Endodermal cell (in vitro differentiated cells): Measurements from ENCODE around the gene EGFR. TPM values are rescaled to one million over a fixed set of nuclear protein-coding genes. Genes with fewer than 3 reads are reported as not detected.

Source experiments
- DNase-seq: peaks from one replicate; pipeline ENCODE4 v3.0.0-alpha.2; 2017
- H3K27ac ChIP-seq: 2 replicates; pipeline ENCODE4 v1.5.1; 2013; ENCODE audit warnings: mild to moderate bottlenecking, low read depth, low read length, moderate library complexity
- H3K27me3 ChIP-seq: 2 replicates; pipeline ENCODE4 v1.6.1; 2013; ENCODE audit warnings: mild to moderate bottlenecking, low read length, moderate library complexity; ENCODE audit not compliant: insufficient read depth, control insufficient read depth, poor library complexity, severe bottlenecking
- H3K36me3 ChIP-seq: 2 replicates; pipeline ENCODE4 v1.7.0; 2013; ENCODE audit warnings: mild to moderate bottlenecking, low read length, moderate library complexity; ENCODE audit not compliant: control insufficient read depth, insufficient read depth
- H3K4me1 ChIP-seq: one replicate; pipeline ENCODE4 v1.7.0; 2013; ENCODE audit warnings: low read length; ENCODE audit not compliant: control insufficient read depth, insufficient read depth
- H3K4me3 ChIP-seq: 2 replicates; pipeline ENCODE4 v1.5.1; 2013; ENCODE audit warnings: mild to moderate bottlenecking, low read length, moderate library complexity
- H3K9ac ChIP-seq: 2 replicates; pipeline ENCODE4 v1.6.1; 2013; ENCODE audit warnings: mild to moderate bottlenecking, low read length, moderate library complexity; ENCODE audit not compliant: poor library complexity, severe bottlenecking; ENCODE audit errors: extremely low read depth
- H3K9me3 ChIP-seq: 2 replicates; pipeline ENCODE4 v1.6.1; 2013; ENCODE audit warnings: mild to moderate bottlenecking, low read length, moderate library complexity; ENCODE audit not compliant: control insufficient read depth
- H3K27ac Mint-ChIP-seq: 2 replicates; pipeline ENCODE4 v1.8.0; 2020; ENCODE audit warnings: mixed read lengths
- H3K27me3 Mint-ChIP-seq: 2 replicates; pipeline ENCODE4 v1.8.0; 2021; ENCODE audit warnings: mild to moderate bottlenecking, mixed read lengths; ENCODE audit not compliant: insufficient read depth
- H3K36me3 Mint-ChIP-seq: 2 replicates; pipeline ENCODE4 v1.8.0; 2020; ENCODE audit warnings: low read depth, mixed read lengths
- H3K4me1 Mint-ChIP-seq: 2 replicates; pipeline ENCODE4 v1.8.0; 2020; ENCODE audit warnings: mixed read lengths
- H3K4me3 Mint-ChIP-seq: 2 replicates; pipeline ENCODE4 v1.8.0; 2020; ENCODE audit warnings: mild to moderate bottlenecking, moderate library complexity, mixed read lengths
- H3K9me3 Mint-ChIP-seq: 2 replicates; pipeline ENCODE4 v1.8.0; 2020; ENCODE audit warnings: mild to moderate bottlenecking, mixed read lengths
- WGBS, 2 experiments: methylation state at CpG; one replicate each; pipeline versions ENCODE4 v1.1.5 to v1.1.7; 2013; ENCODE audit warnings: missing lambda C conversion rate in 2 of 2, mixed read lengths in 1 of 2; ENCODE audit not compliant: insufficient coverage in 1 of 2, insufficient read length in 1 of 2; 5-methylcytosine and 5-hydroxymethylcytosine counted together
- total RNA-seq, 2 donors: library from RNA; stranded (reverse); fragmentation: NEBNext Ultra II Directional in 1 of 2; extraction: Animal tissue kit (Norgen Biotek cat#: 25700) in 1 of 2; gene quantifications; 2 replicates in 1 of 2; 3 replicates in 1 of 2; pipeline ENCODE4 v1.2.1, GENCODE V29; 2021
- TF ChIP-seq, protein P1 (sequence below): fragments of 200-600 bp; sonication (generic); conservative IDR thresholded peaks from 2 replicates; pipeline ENCODE4 v1.5.0; 2021; ENCODE audit warnings: antibody characterized with exemption, mild to moderate bottlenecking

The EGFR gene
- total RNA-seq, 2 donors from 2014 or later: 5.0 to 5.8 TPM

DNA sequence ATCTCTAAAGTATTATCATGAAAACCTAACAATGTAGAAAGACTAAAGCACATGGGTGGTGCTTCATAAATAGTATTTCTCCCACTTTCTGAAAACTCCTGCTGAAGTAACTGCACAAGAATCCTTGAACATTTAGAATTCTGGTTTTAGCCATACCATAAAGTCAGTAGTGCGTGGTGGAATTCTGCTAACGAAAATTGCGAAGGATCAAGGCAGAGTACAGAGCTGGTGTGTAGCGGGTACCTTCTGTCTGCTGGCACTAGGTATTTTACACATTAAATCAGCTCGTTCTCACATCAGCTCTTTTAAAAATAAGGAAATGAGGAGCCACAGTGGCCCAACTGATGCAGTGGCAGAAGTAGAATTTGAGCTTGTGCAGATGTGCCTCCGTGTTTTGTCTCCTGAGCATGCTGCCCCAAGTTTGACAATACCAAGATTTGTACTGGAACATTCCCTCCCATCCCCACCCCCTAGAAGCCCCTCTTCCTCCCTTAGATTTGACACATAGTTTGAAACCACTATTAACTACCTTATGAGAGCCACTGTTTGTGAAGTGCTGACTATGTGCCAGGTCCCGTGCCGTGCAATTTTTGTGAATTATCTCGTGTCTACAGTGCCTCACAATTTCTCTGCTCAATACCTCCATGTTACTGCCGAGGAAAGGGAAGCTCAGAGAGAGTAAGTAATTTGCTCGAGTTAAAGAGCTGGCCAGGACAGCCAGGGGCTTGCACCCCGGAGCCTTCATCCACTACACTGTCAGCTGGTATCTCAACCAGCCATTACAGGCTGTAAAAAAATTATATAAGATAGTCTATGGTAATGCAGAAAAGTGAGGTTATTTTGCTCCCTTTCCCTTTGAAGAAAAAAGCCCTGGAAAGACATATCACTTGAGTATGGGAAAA, 66.9 kb downstream of the EGFR start:
- no peaks in the 10 kb centered on the region for H3K4me1 ChIP-seq
- no peak overlapping the region for H3K4me3 ChIP-seq
- WGBS, 2 experiments: 90 to 97% methylated on average over 7 to 12 of the region's 12 CpGs
- Mint-ChIP-seq H3K36me3 (no peaks in the 10 kb centered on the region), H3K27me3 (no peaks in the 10 kb centered on the region), H3K4me3 (no peak overlapping the region), H3K9me3 (no peaks in the 10 kb centered on the region), H3K4me1 (no peaks in the 10 kb centered on the region), H3K27ac (no peak overlapping the region)
- DNase-seq: no peak
- H3K9ac ChIP-seq: no peak overlapping the region
- no peak overlapping the region for H3K27ac ChIP-seq
- H3K27me3 ChIP-seq: no peaks in the 10 kb centered on the region
- H3K9me3 ChIP-seq: no peaks in the 10 kb centered on the region
- H3K36me3 ChIP-seq: no peaks in the 10 kb centered on the region
- TF ChIP-seq, protein P1, sequence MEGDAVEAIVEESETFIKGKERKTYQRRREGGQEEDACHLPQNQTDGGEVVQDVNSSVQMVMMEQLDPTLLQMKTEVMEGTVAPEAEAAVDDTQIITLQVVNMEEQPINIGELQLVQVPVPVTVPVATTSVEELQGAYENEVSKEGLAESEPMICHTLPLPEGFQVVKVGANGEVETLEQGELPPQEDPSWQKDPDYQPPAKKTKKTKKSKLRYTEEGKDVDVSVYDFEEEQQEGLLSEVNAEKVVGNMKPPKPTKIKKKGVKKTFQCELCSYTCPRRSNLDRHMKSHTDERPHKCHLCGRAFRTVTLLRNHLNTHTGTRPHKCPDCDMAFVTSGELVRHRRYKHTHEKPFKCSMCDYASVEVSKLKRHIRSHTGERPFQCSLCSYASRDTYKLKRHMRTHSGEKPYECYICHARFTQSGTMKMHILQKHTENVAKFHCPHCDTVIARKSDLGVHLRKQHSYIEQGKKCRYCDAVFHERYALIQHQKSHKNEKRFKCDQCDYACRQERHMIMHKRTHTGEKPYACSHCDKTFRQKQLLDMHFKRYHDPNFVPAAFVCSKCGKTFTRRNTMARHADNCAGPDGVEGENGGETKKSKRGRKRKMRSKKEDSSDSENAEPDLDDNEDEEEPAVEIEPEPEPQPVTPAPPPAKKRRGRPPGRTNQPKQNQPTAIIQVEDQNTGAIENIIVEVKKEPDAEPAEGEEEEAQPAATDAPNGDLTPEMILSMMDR: no peak

DNA sequence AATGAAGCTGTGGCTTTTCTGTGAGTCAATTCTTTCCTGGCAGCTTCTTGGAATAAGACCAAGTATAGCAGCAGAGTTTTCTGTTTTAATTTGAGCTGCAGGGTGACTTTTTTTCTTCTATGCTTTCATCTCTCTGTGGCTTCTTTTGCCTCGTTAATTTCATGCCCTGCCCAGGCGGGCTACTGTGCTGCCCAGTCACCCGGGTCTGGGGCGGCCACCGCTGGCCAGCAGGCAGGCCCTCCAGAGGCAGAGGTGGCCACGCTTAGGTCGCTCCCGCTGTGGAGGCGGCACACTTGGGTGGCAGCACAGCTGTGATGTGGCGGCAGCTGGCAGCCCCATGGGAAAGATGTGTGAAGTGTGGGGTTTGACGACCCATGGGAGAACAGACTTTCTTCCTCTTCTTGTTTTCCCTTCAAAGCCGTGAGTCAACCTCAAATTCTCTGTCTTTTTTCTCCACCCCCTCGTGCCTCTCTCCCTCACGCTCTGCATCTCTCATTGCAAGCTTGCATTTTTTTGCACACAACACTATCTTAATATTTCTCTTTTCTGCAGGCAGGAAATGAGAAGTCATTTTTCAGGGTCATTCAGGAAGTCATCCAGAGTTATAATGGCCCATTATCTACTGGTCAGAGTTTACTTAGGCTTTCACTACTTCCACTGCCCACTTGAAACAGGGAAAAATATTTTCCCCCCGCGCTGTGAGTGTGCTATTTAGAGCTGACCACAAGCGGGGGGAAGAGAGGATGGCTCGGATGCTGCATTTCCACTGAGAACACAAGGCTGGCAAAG, 67.8 kb downstream of the EGFR start:
- no peak overlapping the region for H3K27ac Mint-ChIP-seq
- H3K9ac ChIP-seq: no peak overlapping the region
- no peaks in the 10 kb centered on the region for H3K9me3 ChIP-seq
- H3K4me1 ChIP-seq: no peaks in the 10 kb centered on the region
- no peaks in the 10 kb centered on the region for H3K9me3 Mint-ChIP-seq
- H3K27me3 ChIP-seq: no peaks in the 10 kb centered on the region
- no peaks in the 10 kb centered on the region for H3K27me3 Mint-ChIP-seq
- H3K36me3 ChIP-seq: no peaks in the 10 kb centered on the region
- H3K36me3 Mint-ChIP-seq: no peaks in the 10 kb centered on the region
- DNase-seq: no peak
- H3K4me3 ChIP-seq: no peak overlapping the region
- 80 to 90% methylated on average over 11 to 18 of the region's 18 CpGs for WGBS, 2 experiments
- H3K4me3 Mint-ChIP-seq: no peak overlapping the region
- H3K27ac ChIP-seq: no peak overlapping the region
- no peaks in the 10 kb centered on the region for H3K4me1 Mint-ChIP-seq
- TF ChIP-seq, protein P1: no peak

DNA sequence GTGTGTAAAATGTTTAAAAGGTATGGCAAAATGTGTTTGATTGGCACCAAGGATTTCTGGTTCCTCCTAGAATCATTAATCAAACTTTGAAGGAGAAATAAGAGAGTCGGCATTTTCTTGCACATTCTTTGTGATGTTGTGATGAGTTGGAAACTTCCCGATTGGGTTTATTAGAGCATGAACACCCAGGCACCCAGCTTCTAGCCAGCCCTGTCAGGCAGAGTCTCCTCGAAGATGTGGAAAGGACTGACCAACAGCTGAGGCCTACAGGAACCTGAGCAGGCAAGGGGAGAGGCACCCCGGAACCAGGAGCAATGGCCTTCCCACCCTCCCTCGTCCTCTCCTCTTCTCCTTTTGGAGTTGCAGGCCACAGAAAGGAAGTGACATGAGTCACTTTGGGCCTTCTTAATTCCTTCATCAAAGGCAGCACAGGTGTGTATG, 68.7 kb downstream of the EGFR start:
- TF ChIP-seq, protein P1: no peak

More for the DNA sequence above, 68.7 kb downstream of the EGFR start:
- no peaks in the 10 kb centered on the region for H3K27me3 ChIP-seq
- H3K36me3 Mint-ChIP-seq: no peaks in the 10 kb centered on the region
- 88 to 93% methylated on average over 3 to 5 of the region's 5 CpGs for WGBS, 2 experiments
- no peaks in the 10 kb centered on the region for H3K4me1 Mint-ChIP-seq
- H3K9me3 ChIP-seq: no peaks in the 10 kb centered on the region
- H3K36me3 ChIP-seq: no peaks in the 10 kb centered on the region
- no peak overlapping the region for H3K27ac Mint-ChIP-seq
- H3K9me3 Mint-ChIP-seq: no peaks in the 10 kb centered on the region
- H3K9ac ChIP-seq: no peak overlapping the region
- H3K27me3 Mint-ChIP-seq: no peaks in the 10 kb centered on the region
- H3K4me1 ChIP-seq: no peaks in the 10 kb centered on the region
- H3K4me3 ChIP-seq: no peak overlapping the region
- no peak overlapping the region for H3K4me3 Mint-ChIP-seq
- H3K27ac ChIP-seq: no peak overlapping the region
- DNase-seq: peak; percentile 32
